Femur (tissue), 1 donor: Measurements from ENCODE around the gene HTD2.
"Not testable (repeated sequence)": the region's sequence is repeated elsewhere in the genome, so short reads cannot be mapped to it uniquely, and the experiment has no call there.

Experiments
- DNase-seq: peaks from one replicate; pipeline ENCODE4 v3.0.0-alpha.2; 2017

The HTD2 gene

GRCh38 chr3:58305882-58306711, at the start of gene HTD2, which contains the start of gene RPP14:
HTD2 (plus strand) TSS chr3:58306520; CDS start chr3:58317614, 11,094 bp downstream.
RPP14 (plus strand) TSS chr3:58306245; CDS start chr3:58310330, 4,085 bp downstream.
- DNase-seq, result peak; percentile 99

- DNase-seq, result no peak
These were observed 47.8 kb upstream of the HTD2 start for GRCh38 chr3:58258392-58259055.

GRCh38 chr3:58260261-58260731, 46.0 kb upstream of the HTD2 start:
- DNase-seq, result peak; percentile 29

GRCh38 chr3:58260733-58261132, 45.6 kb upstream of the HTD2 start:
- DNase-seq, result no peak

- no peak for DNase-seq
These were observed 44.2 kb upstream of the HTD2 start for GRCh38 chr3:58261954-58262666.

- no peak for DNase-seq
These were observed 39.7 kb upstream of the HTD2 start for GRCh38 chr3:58266577-58266976.

- not testable (repeated sequence) for DNase-seq
These were observed 38.8 kb upstream of the HTD2 start for GRCh38 chr3:58267543-58267942.

GRCh38 chr3:58269356-58269755, 37.0 kb upstream of the HTD2 start:
- DNase-seq, result no peak

GRCh38 chr3:58270485-58270884, 35.8 kb upstream of the HTD2 start:
- DNase-seq, result no peak

GRCh38 chr3:58271901-58272501, 34.3 kb upstream of the HTD2 start:
- DNase-seq, result no peak

- no peak for DNase-seq
These were observed 33.4 kb upstream of the HTD2 start for GRCh38 chr3:58272891-58273290.

GRCh38 chr3:58273362-58273761, 33.0 kb upstream of the HTD2 start:
- DNase-seq, result not testable (repeated sequence)

GRCh38 chr3:58274027-58274614, 32.2 kb upstream of the HTD2 start:
- no peak for DNase-seq

GRCh38 chr3:58281069-58281468, 25.3 kb upstream of the HTD2 start:
- no peak for DNase-seq

GRCh38 chr3:58285334-58285733, 21.0 kb upstream of the HTD2 start:
- no peak for DNase-seq

- DNase-seq, result no peak
These were observed 19.0 kb upstream of the HTD2 start for GRCh38 chr3:58287354-58287753.

GRCh38 chr3:58288011-58288728, 18.1 kb upstream of the HTD2 start:
- DNase-seq, result peak; percentile 50

GRCh38 chr3:58288964-58289613, 17.2 kb upstream of the HTD2 start:
- DNase-seq, result not testable (repeated sequence)

GRCh38 chr3:58290446-58290845, 15.9 kb upstream of the HTD2 start:
- DNase-seq, result not testable (repeated sequence)

GRCh38 chr3:58291671-58292338, 14.5 kb upstream of the HTD2 start:
- no peak for DNase-seq

- no peak for DNase-seq
These were observed 13.5 kb upstream of the HTD2 start for GRCh38 chr3:58292866-58293265.
